Fibroblast of lung (primary cell): ENCODE measurements around the gene MGAT3. TPM values are rescaled to one million over a fixed set of nuclear protein-coding genes. Genes with fewer than 3 reads are reported as not detected.

Source experiments
- DNase-seq, 2 donors: peaks; one replicate each; pipeline versions ENCODE4 v3.0.0 to v3.0.0-alpha.2; 2010; ENCODE audit warnings: low read depth in 2 of 2
- H2AFZ ChIP-seq: 2 replicates; pipeline ENCODE4 v1.5.1; 2012; ENCODE audit warnings: low read length, control low read depth, inconsistent platforms
- H3K27ac ChIP-seq: 2 replicates; pipeline ENCODE4 v1.5.1; 2011; ENCODE audit warnings: low read length, control low read depth; ENCODE audit not compliant: insufficient read depth
- H3K27me3 ChIP-seq: 2 replicates; pipeline ENCODE4 v1.5.1; 2011; ENCODE audit warnings: mild to moderate bottlenecking, low read length; ENCODE audit not compliant: control insufficient read depth, insufficient read depth
- H3K36me3 ChIP-seq: 2 replicates; pipeline ENCODE4 v1.5.1; 2011; ENCODE audit warnings: low read length; ENCODE audit not compliant: control insufficient read depth, insufficient read depth
- H3K4me1 ChIP-seq: 2 replicates; pipeline ENCODE4 v1.5.1; 2011; ENCODE audit warnings: low read length; ENCODE audit not compliant: control insufficient read depth, insufficient read depth; ENCODE audit errors: extremely low read depth
- H3K4me2 ChIP-seq: 2 replicates; pipeline ENCODE4 v1.5.1; 2011; ENCODE audit warnings: low read length, control low read depth; ENCODE audit not compliant: insufficient read depth; ENCODE audit errors: extremely low read depth
- H3K4me3 ChIP-seq, 4 experiments: fragments of 200-600 bp in 1 of 4; sonication (generic) in 1 of 4; replicated peaks in 1 of 4; 2 replicates each; pipeline ENCODE4 v1.5.1; 2011 to 2016; ENCODE audit warnings: low read length in 4 of 4, low read depth in 3 of 4, mild to moderate bottlenecking in 3 of 4, control low read depth in 2 of 4, inconsistent platforms in 1 of 4, mixed read lengths in 1 of 4; ENCODE audit not compliant: insufficient read depth in 1 of 4; ENCODE audit errors: control extremely low read depth in 1 of 4
- H3K79me2 ChIP-seq: 2 replicates; pipeline ENCODE4 v1.5.1; 2012; ENCODE audit warnings: mild to moderate bottlenecking, low read length, inconsistent platforms; ENCODE audit not compliant: control insufficient read depth, insufficient read depth
- H3K9ac ChIP-seq: 2 replicates; pipeline ENCODE4 v1.5.1; 2011; ENCODE audit warnings: mild to moderate bottlenecking, low read length, control low read depth; ENCODE audit not compliant: insufficient read depth
- H3K9me3 ChIP-seq: 2 replicates; pipeline ENCODE4 v1.5.1; 2012; ENCODE audit warnings: low read depth, low read length; ENCODE audit not compliant: control insufficient read depth, insufficient read depth
- H4K20me1 ChIP-seq: 2 replicates; pipeline ENCODE4 v1.5.1; 2011; ENCODE audit warnings: low read length; ENCODE audit not compliant: control insufficient read depth, insufficient read depth; ENCODE audit errors: extremely low read depth
- EZH2 ChIP-seq: IDR thresholded peaks from 2 replicates; pipeline ENCODE4 v1.5.1; 2012; ENCODE audit warnings: low read length, control low read depth, mild to moderate bottlenecking; ENCODE audit errors: missing control alignments
- polyA plus RNA-seq, 2 donors: library from polyadenylated mRNA; depleted of rRNA in 1 of 2; stranded (reverse) in 1 of 2; unstranded in 1 of 2; fragments of >200 nt; gene quantifications; 2 replicates each; pipeline ENCODE4 v1.2.1, GENCODE V29; 2011 to 2012; ENCODE audit warnings: missing spikeins in 1 of 2
- total RNA-seq: library from RNA; depleted of rRNA; stranded (reverse); fragments of >200 nt; gene quantifications from 2 replicates; pipeline ENCODE4 v1.2.1, GENCODE V29; 2014
- TF ChIP-seq, protein P1 (sequence below), 2 donors: IDR thresholded peaks in 1 of 2; conservative IDR thresholded peaks in 1 of 2; 1 replicate in 1 of 2; 2 replicates in 1 of 2; pipeline ENCODE4 v1.5.1; 2011 to 2012; ENCODE audit warnings: low read length in 2 of 2, control low read depth in 1 of 2, inconsistent platforms in 1 of 2, low read depth in 1 of 2, mild to moderate bottlenecking in 1 of 2

Gene MGAT3
- total and polyA plus RNA-seq, 2 donors (not counting 1 experiment from before 2014, with no cell fraction given): 0.09 TPM; not detected in 1

DNA sequence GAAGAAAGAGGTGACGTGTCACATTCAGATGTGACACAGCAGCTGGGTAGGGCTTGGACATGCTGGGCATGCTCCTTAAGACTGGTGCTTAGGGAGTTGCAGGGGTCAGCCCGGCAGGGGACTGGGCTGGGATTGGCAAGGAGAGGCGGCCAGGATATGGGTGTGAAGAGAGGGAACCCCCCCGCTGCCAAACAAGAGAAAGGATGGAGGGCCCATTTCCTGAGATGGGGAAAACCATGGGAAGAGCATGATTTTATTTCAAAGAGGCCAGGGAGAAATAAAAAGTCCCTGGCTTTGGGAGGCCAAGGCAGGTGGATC is 68.8 kb downstream of the MGAT3 start:
- Histone ChIP-seq H3K9me3 (no peaks in the 10 kb centered on the region), H3K27ac (no peak overlapping the region), H3K36me3 (peaks cover 32% of the 10 kb centered on the region), H3K4me3 (no peak overlapping the region), H3K9ac (no peak overlapping the region), H3K79me2 (peaks cover 56% of the 10 kb centered on the region), H3K4me2 (no peak overlapping the region), H4K20me1 (peaks cover 3% of the 10 kb centered on the region), H3K4me1 (peaks cover 12% of the 10 kb centered on the region), H3K27me3 (no peaks in the 10 kb centered on the region), H2AFZ (no peak overlapping the region)
- DNase-seq: no peak
- TF ChIP-seq, protein P1, sequence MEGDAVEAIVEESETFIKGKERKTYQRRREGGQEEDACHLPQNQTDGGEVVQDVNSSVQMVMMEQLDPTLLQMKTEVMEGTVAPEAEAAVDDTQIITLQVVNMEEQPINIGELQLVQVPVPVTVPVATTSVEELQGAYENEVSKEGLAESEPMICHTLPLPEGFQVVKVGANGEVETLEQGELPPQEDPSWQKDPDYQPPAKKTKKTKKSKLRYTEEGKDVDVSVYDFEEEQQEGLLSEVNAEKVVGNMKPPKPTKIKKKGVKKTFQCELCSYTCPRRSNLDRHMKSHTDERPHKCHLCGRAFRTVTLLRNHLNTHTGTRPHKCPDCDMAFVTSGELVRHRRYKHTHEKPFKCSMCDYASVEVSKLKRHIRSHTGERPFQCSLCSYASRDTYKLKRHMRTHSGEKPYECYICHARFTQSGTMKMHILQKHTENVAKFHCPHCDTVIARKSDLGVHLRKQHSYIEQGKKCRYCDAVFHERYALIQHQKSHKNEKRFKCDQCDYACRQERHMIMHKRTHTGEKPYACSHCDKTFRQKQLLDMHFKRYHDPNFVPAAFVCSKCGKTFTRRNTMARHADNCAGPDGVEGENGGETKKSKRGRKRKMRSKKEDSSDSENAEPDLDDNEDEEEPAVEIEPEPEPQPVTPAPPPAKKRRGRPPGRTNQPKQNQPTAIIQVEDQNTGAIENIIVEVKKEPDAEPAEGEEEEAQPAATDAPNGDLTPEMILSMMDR (conservative IDR thresholded peaks at IDR 0.05 in 1 of 2, IDR thresholded peaks at IDR 0.05 in 1 of 2; ENCODE audit: low read depth in 1 of 2, low read length in 2 of 2): no peak
- TF ChIP-seq EZH2: no peak

DNA sequence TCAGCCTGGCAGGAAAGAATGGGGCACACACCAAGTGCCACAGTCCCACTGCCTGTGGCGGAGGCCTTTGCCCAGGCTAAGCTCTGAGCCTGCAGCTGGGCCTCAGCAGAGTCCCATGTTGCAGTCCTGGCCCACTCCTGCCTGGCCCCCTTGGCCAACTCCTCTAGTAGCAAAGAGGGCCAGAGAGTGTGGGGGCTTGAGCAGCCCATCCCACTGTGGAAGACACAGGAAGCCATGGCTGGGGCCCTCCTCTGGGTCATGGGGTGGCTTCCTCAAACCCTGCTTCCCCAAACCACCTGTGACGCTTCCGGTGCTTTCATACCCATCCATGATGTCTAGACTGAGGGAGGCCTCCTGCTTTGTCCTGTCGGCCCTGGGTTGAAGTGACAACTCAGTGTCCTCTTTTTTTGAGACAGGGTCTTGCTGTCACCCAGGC is 69.9 kb downstream of the MGAT3 start:
- Histone ChIP-seq H3K27me3 (no peaks in the 10 kb centered on the region), H2AFZ (no peak overlapping the region), H3K36me3 (peaks cover 29% of the 10 kb centered on the region), H3K9me3 (no peaks in the 10 kb centered on the region), H3K79me2 (peaks cover 55% of the 10 kb centered on the region), H3K4me1 (peaks cover 19% of the 10 kb centered on the region), H3K4me2 (no peak overlapping the region), H3K4me3 (no peak overlapping the region), H3K9ac (no peak overlapping the region), H3K27ac (no peak overlapping the region), H4K20me1 (no peaks in the 10 kb centered on the region)
- TF ChIP-seq, protein P1 (conservative IDR thresholded peaks at IDR 0.05 in 1 of 2, IDR thresholded peaks at IDR 0.05 in 1 of 2; ENCODE audit: low read depth in 1 of 2, low read length in 2 of 2): no peak
- no peak for TF ChIP-seq EZH2
- no peak for DNase-seq

DNA sequence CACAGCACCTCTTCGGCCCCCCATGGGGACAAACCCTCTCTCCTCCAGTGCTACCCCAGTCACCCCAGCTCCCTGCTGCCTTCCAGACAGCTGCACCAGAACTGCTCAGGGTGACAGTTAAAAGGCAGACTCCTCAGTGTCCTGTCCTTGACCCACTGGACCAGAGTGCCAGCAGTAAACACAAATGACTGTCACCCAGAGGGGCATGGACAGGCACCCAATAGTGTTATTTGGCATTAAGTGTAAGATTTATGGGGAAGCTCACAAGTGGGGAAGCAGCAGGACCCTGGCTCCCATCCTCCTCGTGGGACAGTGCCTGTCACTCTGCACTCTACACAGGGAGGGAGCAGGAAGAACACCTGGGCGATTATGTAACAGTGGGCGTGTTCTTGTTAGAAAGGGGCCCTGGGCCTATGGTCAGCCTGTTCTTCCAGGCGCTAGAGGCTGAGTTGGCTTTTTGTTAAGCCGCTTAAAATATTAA is 70.7 kb downstream of the MGAT3 start:
- peaks cover 53% of the 10 kb centered on the region for H3K79me2 ChIP-seq
- TF ChIP-seq EZH2: no peak
- TF ChIP-seq, protein P1 (conservative IDR thresholded peaks at IDR 0.05 in 1 of 2, IDR thresholded peaks at IDR 0.05 in 1 of 2; ENCODE audit: low read depth in 1 of 2, low read length in 2 of 2): no peak
- H3K9me3 ChIP-seq: no peaks in the 10 kb centered on the region
- H3K27ac ChIP-seq: no peak overlapping the region
- DNase-seq: no peak
- no peak overlapping the region for H2AFZ ChIP-seq
- H3K9ac ChIP-seq: no peak overlapping the region
- H3K4me1 ChIP-seq: peaks cover 19% of the 10 kb centered on the region
- H4K20me1 ChIP-seq: no peaks in the 10 kb centered on the region
- peaks cover 29% of the 10 kb centered on the region for H3K36me3 ChIP-seq
- H3K4me3 ChIP-seq: no peak overlapping the region
- H3K4me2 ChIP-seq: no peak overlapping the region
- no peaks in the 10 kb centered on the region for H3K27me3 ChIP-seq
